GM12878 (cell line): ENCODE measurements around the gene COL8A2. TPM values are rescaled to one million over a fixed set of nuclear protein-coding genes. Genes with fewer than 3 reads are reported as not detected.

Experiments used
- ATAC-seq: fragments of 200-7000 bp; cut with Tn5 transposase; 3 replicates; pipeline ENCODE4 v1.9.1; 2020; ENCODE audit warnings: mild to moderate bottlenecking, moderate library complexity
- BruUV-seq: library from RNA; stranded (reverse); fragments of 400-500 nt; replicated peaks from 2 replicates; lab custom pipeline; 2021; lab: Mats Ljungman, UMichigan
- CTCF ChIA-PET: fragments of 300-600 bp; sonication (Branson Sonifier 250); formaldehyde crosslinking; extraction: SDS; loops from one replicate; lab custom pipeline; 2021; ENCODE audit warnings: inconsistent platforms; lab: Yijun Ruan, JAX
- POLR2A ChIA-PET: fragments of 350-600 bp; formaldehyde crosslinking; extraction: SDS; loops from one replicate; lab custom pipeline; 2021; ENCODE audit warnings: inconsistent platforms; lab: Charles Lee
- RAD21 ChIA-PET: fragments of 300-600 bp; sonication (Branson Sonifier 250); formaldehyde crosslinking; loops from one replicate; lab custom pipeline; 2023; ENCODE audit warnings: antibody characterized with exemption; ENCODE audit not compliant: unreplicated experiment; lab: Charles Lee
- SMC1A ChIA-PET: fragments of 300-600 bp; sonication (Branson Sonifier 250); formaldehyde crosslinking; loops from one replicate; lab custom pipeline; 2023; ENCODE audit not compliant: unreplicated experiment, uncharacterized antibody; lab: Charles Lee
- DNase-seq: peaks from one replicate; pipeline ENCODE4 v3.0.0-alpha.2; 2011; ENCODE audit warnings: low read depth, low spot score
- FAIRE-seq: peaks from 3 replicates; lab custom pipeline; 2011; peaks lifted over from hg19 to GRCh38; lab: Jason Lieb, UNC
- H2AFZ ChIP-seq: 2 replicates; pipeline ENCODE4 v1.6.0; 2011; ENCODE audit warnings: low read depth, low read length, control low read depth; ENCODE audit not compliant: control insufficient read depth
- H3K27ac ChIP-seq: 2 replicates; pipeline ENCODE4 v1.5.1; 2011; ENCODE audit warnings: control low read depth; ENCODE audit not compliant: control insufficient read depth, insufficient read depth
- H3K27me3 ChIP-seq, 2 experiments: replicated peaks in 1 of 2; 2 replicates each; pipeline versions ENCODE4 v1.6.0 to v1.6.1; 2011; ENCODE audit warnings: low read length in 1 of 2; ENCODE audit not compliant: control insufficient read depth in 2 of 2, insufficient read depth in 2 of 2
- H3K36me3 ChIP-seq, 2 experiments: 2 replicates each; pipeline ENCODE4 v1.5.1; 2011; ENCODE audit warnings: low read length in 1 of 2; ENCODE audit not compliant: control insufficient read depth in 2 of 2, insufficient read depth in 2 of 2
- H3K4me1 ChIP-seq: 2 replicates; pipeline ENCODE4 v1.6.1; 2011; ENCODE audit warnings: mild to moderate bottlenecking, low read length, moderate library complexity, mixed read lengths; ENCODE audit not compliant: control insufficient read depth, insufficient read depth
- H3K4me2 ChIP-seq: 2 replicates; pipeline ENCODE4 v1.6.0; 2011; ENCODE audit warnings: control low read depth; ENCODE audit not compliant: control insufficient read depth, insufficient read depth
- H3K4me3 ChIP-seq: fragments of 200-600 bp; sonication (generic); 2 replicates; pipeline ENCODE4 v1.5.1; 2016
- H3K79me2 ChIP-seq: 2 replicates; pipeline ENCODE4 v1.6.0; 2011; ENCODE audit warnings: low read length; ENCODE audit not compliant: control insufficient read depth, insufficient read depth
- H3K9ac ChIP-seq: 2 replicates; pipeline ENCODE4 v1.8.0; 2011; ENCODE audit warnings: low read length, control low read depth, mixed read lengths; ENCODE audit not compliant: control insufficient read depth, insufficient read depth
- H3K9me3 ChIP-seq: replicated peaks from 3 replicates; pipeline ENCODE4 v1.5.1; 2011; ENCODE audit warnings: mild to moderate bottlenecking, low read length; ENCODE audit not compliant: control insufficient read depth, insufficient read depth
- H4K20me1 ChIP-seq: 2 replicates; pipeline ENCODE4 v1.6.0; 2011; ENCODE audit not compliant: control insufficient read depth, insufficient read depth
- CBX5 ChIP-seq: sonication (generic); IDR thresholded peaks from 2 replicates; pipeline ENCODE4 v1.6.1; 2016; ENCODE audit warnings: low read depth, moderate library complexity, mild to moderate bottlenecking, inconsistent platforms
- CHD2 ChIP-seq: IDR thresholded peaks from 2 replicates; pipeline ENCODE4 v1.6.1; 2011; ENCODE audit warnings: low read depth, low read length, improper control_type of control experiment, borderline replicate concordance
- GATAD2B ChIP-seq: fragments of 450-650 bp; conservative IDR thresholded peaks from 2 replicates; pipeline ENCODE4 v1.6.1; 2017; ENCODE audit warnings: low read depth, mild to moderate bottlenecking, moderate library complexity
- IKZF1 ChIP-seq: fragments of 450-650 bp; conservative IDR thresholded peaks from 2 replicates; pipeline ENCODE4 v1.6.1; 2017; ENCODE audit warnings: antibody characterized with exemption, mild to moderate bottlenecking
- MEF2B ChIP-seq: fragments of 450-650 bp; IDR thresholded peaks from 2 replicates; pipeline ENCODE4 v1.6.1; 2018; ENCODE audit warnings: mild to moderate bottlenecking, moderate library complexity; ENCODE audit not compliant: partially characterized antibody, poor library complexity, severe bottlenecking
- PAX5 ChIP-seq: IDR thresholded peaks from 2 replicates; pipeline ENCODE4 v1.6.1; 2011; ENCODE audit warnings: low read depth, low read length, borderline replicate concordance
- PAX8 ChIP-seq: fragments of 450-650 bp; IDR thresholded peaks from 2 replicates; pipeline ENCODE4 v1.6.1; 2017; ENCODE audit warnings: mild to moderate bottlenecking, moderate library complexity
- PML ChIP-seq: IDR thresholded peaks from 2 replicates; pipeline ENCODE4 v1.6.1; 2012; ENCODE audit warnings: low read length, inconsistent platforms
- POLR2A ChIP-seq: IDR thresholded peaks from 2 replicates; pipeline ENCODE4 v1.6.1; 2011; ENCODE audit warnings: low read depth, mild to moderate bottlenecking, low read length
- TAF1 ChIP-seq: IDR thresholded peaks from 2 replicates; pipeline ENCODE4 v1.6.1; 2011; ENCODE audit warnings: mild to moderate bottlenecking, low read depth, low read length, borderline replicate concordance
- TARDBP ChIP-seq: IDR thresholded peaks from 2 replicates; pipeline ENCODE4 v1.6.1; 2016; ENCODE audit warnings: borderline replicate concordance
- ZNF384 ChIP-seq: IDR thresholded peaks from 2 replicates; pipeline ENCODE4 v1.6.1; 2012; ENCODE audit warnings: low read depth, mild to moderate bottlenecking, low read length, improper control_type of control experiment, borderline replicate concordance
- ZNF622 ChIP-seq: fragments of 450-650 bp; IDR thresholded peaks from 2 replicates; pipeline ENCODE4 v1.6.1; 2017; ENCODE audit warnings: mild to moderate bottlenecking, inconsistent platforms
- WGBS: methylation state at CpG from one replicate; pipeline ENCODE4 v1.1.6; 2016; ENCODE audit warnings: low lambda C conversion rate; ENCODE audit not compliant: insufficient replicate concordance, insufficient coverage; ENCODE audit errors: missing lambda C conversion rate; 5-methylcytosine and 5-hydroxymethylcytosine counted together
- in situ Hi-C: fragments of 300-500 bp; cut with MboI; formaldehyde crosslinking; loops from 9 replicates; pipeline ENCODE4 v1.14.3; 2018; ENCODE audit warnings: mixed read lengths
- intact Hi-C: fragments of 100-400 bp; cut with micrococcal nuclease; formaldehyde crosslinking; loops from one replicate; pipeline ENCODE4 v1.14.2; 2022; ENCODE audit not compliant: unreplicated experiment
- polyA plus RNA-seq, 11 experiments: library from polyadenylated mRNA; depleted of rRNA in 4 of 11; unstranded in 6 of 11; stranded (reverse) in 5 of 11; fragments of >200 nt; fragmentation: Nextera tagmentation in 4 of 11; fragmentation: Illumina TruSeq in 1 of 11; extraction: Ambion mirVana in 4 of 11; extraction: Trizol in 1 of 11; gene quantifications; 1 replicate in 1 of 11; 2 replicates in 10 of 11; pipeline versions ENCODE4 v1.2.1 to v1.2.3, GENCODE V29; 2011 to 2016; ENCODE audit warnings: inconsistent platforms in 2 of 11, missing spikeins in 2 of 11, low read depth in 1 of 11
- total RNA-seq, 4 experiments: library from RNA; depleted of rRNA in 3 of 4; stranded (reverse); fragments of >200 nt in 3 of 4; fragmentation: Illumina TruSeq in 1 of 4; extraction: Trizol in 1 of 4; gene quantifications; 2 replicates each; pipeline versions ENCODE4 v1.2.1 to v1.2.3, GENCODE V29; 2013 to 2021
- TF ChIP-seq, protein P1 (sequence below): fragments of 450-650 bp; IDR thresholded peaks from 2 replicates; pipeline ENCODE4 v1.6.1; 2016; ENCODE audit warnings: mild to moderate bottlenecking, moderate library complexity, borderline replicate concordance
- TF ChIP-seq, protein P2 (sequence below): fragments of 450-650 bp; IDR thresholded peaks from 2 replicates; pipeline ENCODE4 v1.6.1; 2016; ENCODE audit warnings: mild to moderate bottlenecking
- TF ChIP-seq, protein P3 (sequence below): fragments of 150-350 bp; IDR thresholded peaks from 2 replicates; pipeline ENCODE4 v1.6.1; 2014; ENCODE audit warnings: mild to moderate bottlenecking, low read depth, low read length

The COL8A2 gene
- total and polyA plus RNA-seq, 10 of the 15 experiments (the other 5 are each of a cell fraction or from before 2014, with no cell fraction given): 0.01 TPM; not detected in 9

DNA sequence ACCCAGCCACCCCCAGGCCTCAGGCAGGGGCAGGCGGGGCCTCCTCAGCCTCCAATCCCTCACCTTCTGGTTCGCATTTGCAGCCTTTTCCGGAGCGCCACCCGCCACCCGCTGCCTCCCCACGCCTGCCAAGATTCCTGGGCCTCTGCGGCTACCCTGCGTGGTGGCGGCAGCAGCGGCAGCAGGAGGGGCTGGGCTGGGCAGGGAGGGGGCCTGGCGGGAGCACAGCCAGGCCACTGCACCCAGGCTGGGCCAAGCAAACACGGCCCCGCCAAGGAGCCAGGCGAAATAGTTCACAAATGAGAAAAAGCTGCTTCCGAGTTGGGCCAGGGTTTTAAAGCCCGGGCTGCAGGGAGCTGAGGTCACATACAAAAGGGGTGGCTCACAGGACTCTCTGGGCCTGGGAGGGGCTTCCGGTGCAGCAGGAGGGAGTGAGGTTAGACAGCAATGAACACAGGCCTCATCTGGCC is 9.8 kb downstream of the COL8A2 start (continued):
- TF ChIP-seq, protein P1, sequence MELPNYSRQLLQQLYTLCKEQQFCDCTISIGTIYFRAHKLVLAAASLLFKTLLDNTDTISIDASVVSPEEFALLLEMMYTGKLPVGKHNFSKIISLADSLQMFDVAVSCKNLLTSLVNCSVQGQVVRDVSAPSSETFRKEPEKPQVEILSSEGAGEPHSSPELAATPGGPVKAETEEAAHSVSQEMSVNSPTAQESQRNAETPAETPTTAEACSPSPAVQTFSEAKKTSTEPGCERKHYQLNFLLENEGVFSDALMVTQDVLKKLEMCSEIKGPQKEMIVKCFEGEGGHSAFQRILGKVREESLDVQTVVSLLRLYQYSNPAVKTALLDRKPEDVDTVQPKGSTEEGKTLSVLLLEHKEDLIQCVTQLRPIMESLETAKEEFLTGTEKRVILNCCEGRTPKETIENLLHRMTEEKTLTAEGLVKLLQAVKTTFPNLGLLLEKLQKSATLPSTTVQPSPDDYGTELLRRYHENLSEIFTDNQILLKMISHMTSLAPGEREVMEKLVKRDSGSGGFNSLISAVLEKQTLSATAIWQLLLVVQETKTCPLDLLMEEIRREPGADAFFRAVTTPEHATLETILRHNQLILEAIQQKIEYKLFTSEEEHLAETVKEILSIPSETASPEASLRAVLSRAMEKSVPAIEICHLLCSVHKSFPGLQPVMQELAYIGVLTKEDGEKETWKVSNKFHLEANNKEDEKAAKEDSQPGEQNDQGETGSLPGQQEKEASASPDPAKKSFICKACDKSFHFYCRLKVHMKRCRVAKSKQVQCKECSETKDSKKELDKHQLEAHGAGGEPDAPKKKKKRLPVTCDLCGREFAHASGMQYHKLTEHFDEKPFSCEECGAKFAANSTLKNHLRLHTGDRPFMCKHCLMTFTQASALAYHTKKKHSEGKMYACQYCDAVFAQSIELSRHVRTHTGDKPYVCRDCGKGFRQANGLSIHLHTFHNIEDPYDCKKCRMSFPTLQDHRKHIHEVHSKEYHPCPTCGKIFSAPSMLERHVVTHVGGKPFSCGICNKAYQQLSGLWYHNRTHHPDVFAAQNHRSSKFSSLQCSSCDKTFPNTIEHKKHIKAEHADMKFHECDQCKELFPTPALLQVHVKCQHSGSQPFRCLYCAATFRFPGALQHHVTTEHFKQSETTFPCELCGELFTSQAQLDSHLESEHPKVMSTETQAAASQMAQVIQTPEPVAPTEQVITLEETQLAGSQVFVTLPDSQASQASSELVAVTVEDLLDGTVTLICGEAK: no peak
- TF ChIP-seq, protein P2, sequence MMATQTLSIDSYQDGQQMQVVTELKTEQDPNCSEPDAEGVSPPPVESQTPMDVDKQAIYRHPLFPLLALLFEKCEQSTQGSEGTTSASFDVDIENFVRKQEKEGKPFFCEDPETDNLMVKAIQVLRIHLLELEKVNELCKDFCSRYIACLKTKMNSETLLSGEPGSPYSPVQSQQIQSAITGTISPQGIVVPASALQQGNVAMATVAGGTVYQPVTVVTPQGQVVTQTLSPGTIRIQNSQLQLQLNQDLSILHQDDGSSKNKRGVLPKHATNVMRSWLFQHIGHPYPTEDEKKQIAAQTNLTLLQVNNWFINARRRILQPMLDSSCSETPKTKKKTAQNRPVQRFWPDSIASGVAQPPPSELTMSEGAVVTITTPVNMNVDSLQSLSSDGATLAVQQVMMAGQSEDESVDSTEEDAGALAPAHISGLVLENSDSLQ: no peak

DNA sequence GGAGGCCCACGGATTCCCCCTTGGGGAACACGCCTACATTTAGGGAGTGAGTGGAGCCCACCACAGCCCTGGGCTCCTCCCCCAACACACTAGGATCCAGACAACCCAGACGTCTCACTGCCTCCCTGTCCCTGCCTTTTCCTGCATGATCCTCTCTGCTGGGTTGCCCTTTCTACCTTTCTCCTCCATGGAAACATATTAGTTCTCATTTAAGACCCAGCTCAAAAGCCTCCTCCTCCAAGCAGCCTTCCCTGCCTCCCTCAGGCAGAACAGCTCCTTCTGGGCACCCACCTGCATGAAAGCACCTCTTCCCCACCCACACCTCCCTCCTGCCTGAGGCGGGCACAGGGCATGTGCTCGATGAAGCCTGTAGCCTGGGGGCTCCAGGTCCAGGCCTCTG is 10.7 kb downstream of the COL8A2 start:
- WGBS: 18% methylated on average over 5 of the region's 5 CpGs
- H3K9ac ChIP-seq: no peak overlapping the region
- no peaks in the 10 kb centered on the region for H3K9me3 ChIP-seq
- no peak for ATAC-seq
- FAIRE-seq: no peak
- TF ChIP-seq IKZF1: no peak
- TF ChIP-seq TARDBP: no peak
- TF ChIP-seq TAF1: no peak
- TF ChIP-seq PML: no peak
- TF ChIP-seq CBX5: no peak
- TF ChIP-seq ZNF384: no peak
- TF ChIP-seq CHD2: no peak
- TF ChIP-seq MEF2B: no peak
- no peak for TF ChIP-seq PAX5
- no peak for TF ChIP-seq PAX8
- no peak for TF ChIP-seq ZNF622
- no peak for TF ChIP-seq GATAD2B
- TF ChIP-seq, protein P3, sequence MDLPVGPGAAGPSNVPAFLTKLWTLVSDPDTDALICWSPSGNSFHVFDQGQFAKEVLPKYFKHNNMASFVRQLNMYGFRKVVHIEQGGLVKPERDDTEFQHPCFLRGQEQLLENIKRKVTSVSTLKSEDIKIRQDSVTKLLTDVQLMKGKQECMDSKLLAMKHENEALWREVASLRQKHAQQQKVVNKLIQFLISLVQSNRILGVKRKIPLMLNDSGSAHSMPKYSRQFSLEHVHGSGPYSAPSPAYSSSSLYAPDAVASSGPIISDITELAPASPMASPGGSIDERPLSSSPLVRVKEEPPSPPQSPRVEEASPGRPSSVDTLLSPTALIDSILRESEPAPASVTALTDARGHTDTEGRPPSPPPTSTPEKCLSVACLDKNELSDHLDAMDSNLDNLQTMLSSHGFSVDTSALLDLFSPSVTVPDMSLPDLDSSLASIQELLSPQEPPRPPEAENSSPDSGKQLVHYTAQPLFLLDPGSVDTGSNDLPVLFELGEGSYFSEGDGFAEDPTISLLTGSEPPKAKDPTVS: no peak
- TF ChIP-seq POLR2A: no peak
- TF ChIP-seq, all 136 proteins: peak for 0
- Histone ChIP-seq H3K4me3 (no peak overlapping the region), H3K79me2 (no peaks in the 10 kb centered on the region), H3K27me3 (no peaks in the 10 kb centered on the region; a peak in 1 of 4 replicates), H3K4me1 (no peaks in the 10 kb centered on the region), H3K4me2 (no peak overlapping the region), H4K20me1 (no peaks in the 10 kb centered on the region), H3K36me3 (no peaks in the 10 kb centered on the region), H3K27ac (no peak overlapping the region), H2AFZ (no peak overlapping the region)
- in situ Hi-C loops: no loop called here
- BruUV-seq: no TSS peak
- DNase-seq: no peak
- POLR2A ChIA-PET: interaction anchor here (0.7 kb wide), 1 partner anchor 451 kb away, joined by 4 read pairs; no protein-coding TSS in a partner anchor
- CTCF ChIA-PET: interaction anchor here (0.7 to 1.6 kb wide), 2 partner anchors 20 to 171 kb away, joined by 3 to 7 read pairs; no protein-coding TSS in a partner anchor
- SMC1A ChIA-PET: interaction anchor here (1.1 kb wide), 1 partner anchor 99 kb away, joined by 3 read pairs; no protein-coding TSS in a partner anchor
- RAD21 ChIA-PET: interaction anchor here (0.6 to 1.7 kb wide), 2 partner anchors 21 to 340 kb away, joined by 4 to 7 read pairs; no protein-coding TSS in a partner anchor
- intact Hi-C loops: no loop called here
